Lower leg skin (tissue), 3 donors: ENCODE data around the gene DDI2.
"Not testable (repeated sequence)": the region's sequence is repeated elsewhere in the genome, so short reads cannot be mapped to it uniquely, and the experiment has no call there.

Source experiments
- CTCF ChIP-seq, 3 donors: fragments of 450-650 bp; IDR thresholded peaks; one replicate each; pipeline ENCODE4 v1.5.1; 2016; ENCODE audit warnings: antibody characterized with exemption in 3 of 3, mild to moderate bottlenecking in 3 of 3, moderate library complexity in 2 of 3
- POLR2A ChIP-seq, 2 donors: fragments of 450-650 bp; IDR thresholded peaks; one replicate each; pipeline ENCODE4 v1.6.1; 2016 to 2017; ENCODE audit warnings: antibody characterized with exemption in 2 of 2, mild to moderate bottlenecking in 1 of 2, moderate library complexity in 1 of 2

- TF ChIP-seq POLR2A, CTCF (IDR thresholded peaks at IDR 0.05): not testable (repeated sequence)
Measured at GRCh38 chr1:15603966-15604282, 13.3 kb upstream of the DDI2 start.
